Calu3 (cell line): ENCODE results near the gene WAC. TPM values are rescaled to one million over a fixed set of nuclear protein-coding genes. Genes with fewer than 3 reads are reported as not detected.

Source experiments
- BruUV-seq: library from RNA; stranded (reverse); fragments of 400-500 nt; replicated peaks from 2 replicates; lab custom pipeline; 2021; lab: Mats Ljungman, UMichigan
- CTCF ChIA-PET: fragments of 300-600 bp; sonication (Branson Sonifier 250); formaldehyde crosslinking; loops from one replicate; lab custom pipeline; 2022; ENCODE audit warnings: antibody characterized with exemption; lab: Charles Lee
- DNase-seq: peaks from one replicate; pipeline ENCODE4 v3.0.0; 2022
- H3K27ac Mint-ChIP-seq: one replicate; pipeline ENCODE4 v1.8.0; 2022; ENCODE audit warnings: mixed read lengths; ENCODE audit not compliant: unreplicated experiment
- H3K27me3 Mint-ChIP-seq: one replicate; pipeline ENCODE4 v1.8.0; 2022; ENCODE audit warnings: mixed read lengths; ENCODE audit not compliant: unreplicated experiment
- H3K36me3 Mint-ChIP-seq: one replicate; pipeline ENCODE4 v1.8.0; 2022; ENCODE audit warnings: mild to moderate bottlenecking, moderate library complexity, mixed read lengths; ENCODE audit not compliant: insufficient read depth, unreplicated experiment
- H3K4me1 Mint-ChIP-seq: one replicate; pipeline ENCODE4 v1.8.0; 2022; ENCODE audit warnings: mild to moderate bottlenecking, low read depth, mixed read lengths; ENCODE audit not compliant: unreplicated experiment
- H3K4me3 Mint-ChIP-seq: one replicate; pipeline ENCODE4 v1.8.0; 2022; ENCODE audit warnings: mild to moderate bottlenecking, low read depth, moderate library complexity, mixed read lengths; ENCODE audit not compliant: unreplicated experiment
- H3K9me3 Mint-ChIP-seq: one replicate; pipeline ENCODE4 v1.8.0; 2022; ENCODE audit warnings: low read depth, mixed read lengths; ENCODE audit not compliant: unreplicated experiment
- CTCF ChIP-seq: fragments of 200-600 bp; IDR thresholded peaks from one replicate; pipeline ENCODE4 v1.8.0; 2022; ENCODE audit warnings: antibody characterized with exemption; ENCODE audit not compliant: unreplicated experiment
- intact Hi-C: fragments of 100-400 bp; cut with micrococcal nuclease; formaldehyde crosslinking; loops from one replicate; pipeline ENCODE4 v1.10.0; 2022; ENCODE audit not compliant: unreplicated experiment
- total RNA-seq: library from RNA; stranded (reverse); gene quantifications from 2 replicates; pipeline ENCODE4 v1.2.3, GENCODE V29; 2022

WAC gene
- total RNA-seq, 1 experiment from 2014 or later: 127 TPM

GRCh38 chr10:28542728-28543127, 9.8 kb downstream of the WAC start:
- BruUV-seq: no TSS peak
- intact Hi-C loops: no loop called here
- Mint-ChIP-seq H3K4me3 (no peak overlapping the region), H3K27ac (no peak overlapping the region), H3K4me1 (peaks cover 16% of the 10 kb centered on the region), H3K36me3 (peaks cover 49% of the 10 kb centered on the region), H3K27me3 (no peaks in the 10 kb centered on the region), H3K9me3 (no peaks in the 10 kb centered on the region)
- CTCF ChIA-PET: interaction anchor here (0.7 kb wide), 1 partner anchor 987 kb away, joined by 3 read pairs; no protein-coding TSS in a partner anchor
- no peak for TF ChIP-seq CTCF
- no peak for DNase-seq

- CTCF ChIA-PET: no interaction called here
- TF ChIP-seq CTCF: no peak
- Mint-ChIP-seq H3K27me3 (no peaks in the 10 kb centered on the region), H3K4me1 (peaks cover 27% of the 10 kb centered on the region), H3K4me3 (no peak overlapping the region), H3K27ac (no peak overlapping the region), H3K36me3 (peaks cover 49% of the 10 kb centered on the region), H3K9me3 (no peaks in the 10 kb centered on the region)
- BruUV-seq: no TSS peak
- DNase-seq: no peak
- intact Hi-C loops: no loop called here
Measured at GRCh38 chr10:28544058-28544457, 11.1 kb downstream of the WAC start.

- intact Hi-C loops: no loop called here
- Mint-ChIP-seq H3K27me3 (no peaks in the 10 kb centered on the region), H3K9me3 (no peaks in the 10 kb centered on the region), H3K36me3 (peaks cover 55% of the 10 kb centered on the region), H3K4me3 (no peak overlapping the region), H3K4me1 (peaks cover 48% of the 10 kb centered on the region), H3K27ac (peak overlapping the region; percentile 11)
- no peak for DNase-seq
- TF ChIP-seq CTCF: no peak
- BruUV-seq: no TSS peak
- CTCF ChIA-PET: interaction anchor here (1.7 kb wide), 1 partner anchor 11 kb away, joined by 6 read pairs; no protein-coding TSS in a partner anchor
Measured at GRCh38 chr10:28545967-28546644, 13.2 kb downstream of the WAC start.

- Mint-ChIP-seq H3K36me3 (peaks cover 63% of the 10 kb centered on the region), H3K27ac (no peak overlapping the region), H3K4me1 (peaks cover 58% of the 10 kb centered on the region), H3K27me3 (no peaks in the 10 kb centered on the region), H3K9me3 (no peaks in the 10 kb centered on the region), H3K4me3 (no peak overlapping the region)
- no peak for DNase-seq
- CTCF ChIA-PET: no interaction called here
- intact Hi-C loops: no loop called here
- BruUV-seq: no TSS peak
- TF ChIP-seq CTCF: no peak
Measured at GRCh38 chr10:28548781-28549498, 16.0 kb downstream of the WAC start.
